ENCODE results near the gene GPR4.

GRCh38 chr19:45643024-45643926 lies 41.3 kb upstream of the GPR4 start:
- TF ChIP-seq CTCF (conservative IDR thresholded peaks at IDR 0.05; ENCODE audit: low read depth, low read length) (peak; percentile 93), EZH2 (IDR thresholded peaks at IDR 0.05; ENCODE audit: low read length, unreplicated experiment) (no peak), EZH2phosphoT487 (IDR thresholded peaks at IDR 0.05; ENCODE audit: borderline replicate concordance, low read length) (no peak)
